HepG2 (cell line): ENCODE results near the gene ACP2. TPM values are rescaled to one million over a fixed set of nuclear protein-coding genes. Genes with fewer than 3 reads are reported as not detected.
A peak's percentile ranks its signal among the peaks of the same experiment; 100 is the strongest.

Experiments
- BHLHE40 ChIP-seq: IDR thresholded peaks from 2 replicates; pipeline ENCODE4 v1.6.1; 2011; ENCODE audit warnings: low read length, improper control_type of control experiment
- CAMTA2 ChIP-seq: sonication (generic); formaldehyde crosslinking; IDR thresholded peaks from 2 replicates; pipeline ENCODE4 v1.4.0; 2020; ENCODE audit warnings: mild to moderate bottlenecking, missing genetic modification reagents, borderline replicate concordance
- CENPBD1 ChIP-seq: sonication (generic); formaldehyde crosslinking; IDR thresholded peaks from 2 replicates; pipeline ENCODE4 v1.8.0; 2022; ENCODE audit warnings: missing genetic modification reagents, low read depth, mild to moderate bottlenecking, borderline replicate concordance
- EHMT2 ChIP-seq: fragments of 200-600 bp; sonication (generic); IDR thresholded peaks from 2 replicates; pipeline ENCODE4 v1.7.0; 2017; ENCODE audit warnings: antibody characterized with exemption, low read depth, low read length, borderline replicate concordance
- ELF1 ChIP-seq: sonication (generic); formaldehyde crosslinking; IDR thresholded peaks from 2 replicates; pipeline ENCODE4 v1.4.0; 2020; ENCODE audit warnings: missing genetic modification reagents
- FOSL1 ChIP-seq: sonication (generic); formaldehyde crosslinking; IDR thresholded peaks from 2 replicates; pipeline ENCODE4 v1.9.0; 2021; ENCODE audit warnings: missing genetic modification reagents, borderline replicate concordance
- JUN ChIP-seq: sonication (generic); formaldehyde crosslinking; IDR thresholded peaks from 2 replicates; pipeline ENCODE4 v1.4.0; 2020; ENCODE audit warnings: mild to moderate bottlenecking, missing genetic modification reagents
- KAT2B ChIP-seq: fragments of 150-350 bp; IDR thresholded peaks from 2 replicates; pipeline ENCODE4 v1.6.1; 2014; ENCODE audit warnings: low read depth, low read length, borderline replicate concordance
- KLF12 ChIP-seq: sonication (generic); formaldehyde crosslinking; IDR thresholded peaks from 2 replicates; pipeline ENCODE4 v1.4.0; 2020; ENCODE audit warnings: missing genetic modification reagents, borderline replicate concordance
- NCOR1 ChIP-seq: fragments of 200-600 bp; sonication (generic); IDR thresholded peaks from 2 replicates; pipeline ENCODE4 v1.7.0; 2017; ENCODE audit warnings: antibody characterized with exemption, low read length, borderline replicate concordance
- NR0B2 ChIP-seq: sonication (generic); formaldehyde crosslinking; IDR thresholded peaks from 2 replicates; pipeline ENCODE4 v1.4.0; 2020; ENCODE audit warnings: mild to moderate bottlenecking, missing genetic modification reagents
- SIX1 ChIP-seq: sonication (generic); formaldehyde crosslinking; IDR thresholded peaks from 2 replicates; pipeline ENCODE4 v1.4.0; 2020; ENCODE audit warnings: missing genetic modification reagents, borderline replicate concordance
- THAP7 ChIP-seq: sonication (generic); formaldehyde crosslinking; IDR thresholded peaks from 2 replicates; pipeline ENCODE4 v1.8.1; 2023; ENCODE audit warnings: mild to moderate bottlenecking, missing genetic modification reagents
- ZBTB2 ChIP-seq: sonication (generic); formaldehyde crosslinking; IDR thresholded peaks from 2 replicates; pipeline ENCODE4 v1.8.0; 2022; ENCODE audit warnings: low read depth, missing genetic modification reagents
- ZBTB39 ChIP-seq: sonication (generic); formaldehyde crosslinking; IDR thresholded peaks from 2 replicates; pipeline ENCODE4 v1.5.0; 2020; ENCODE audit warnings: missing genetic modification reagents
- ZFP62 ChIP-seq: sonication (generic); formaldehyde crosslinking; IDR thresholded peaks from 2 replicates; pipeline ENCODE4 v1.4.0; 2020; ENCODE audit warnings: missing genetic modification reagents
- ZNF12 ChIP-seq: sonication (generic); formaldehyde crosslinking; IDR thresholded peaks from 2 replicates; pipeline ENCODE4 v1.5.0; 2020; ENCODE audit warnings: missing genetic modification reagents
- ZNF713 ChIP-seq: sonication (generic); formaldehyde crosslinking; IDR thresholded peaks from 2 replicates; pipeline ENCODE4 v1.4.0; 2020; ENCODE audit warnings: mild to moderate bottlenecking, missing genetic modification reagents
- ZNF724P ChIP-seq: sonication (generic); formaldehyde crosslinking; IDR thresholded peaks from 2 replicates; pipeline ENCODE4 v1.8.0; 2022; ENCODE audit warnings: missing genetic modification reagents, borderline replicate concordance
- polyA plus RNA-seq, 8 experiments: library from polyadenylated mRNA; depleted of rRNA in 3 of 8; stranded (reverse) in 7 of 8; unstranded in 1 of 8; fragments of >200 nt; fragmentation: Illumina TruSeq in 4 of 8; extraction: Trizol in 4 of 8; gene quantifications; 2 replicates each; pipeline versions ENCODE4 v1.2.1 to v1.2.3, GENCODE V29; 2011 to 2016; ENCODE audit warnings: low read depth in 4 of 8, missing spikeins in 1 of 8, mixed read lengths in 1 of 8; ENCODE audit not compliant: insufficient read depth in 1 of 8
- total RNA-seq, 5 experiments: library from RNA; depleted of rRNA; stranded (reverse); fragments of >200 nt; fragmentation: Illumina TruSeq; extraction: Trizol; gene quantifications; 2 replicates each; pipeline ENCODE4 v1.2.3, GENCODE V29; 2016; ENCODE audit warnings: low read depth in 1 of 5

Gene ACP2
- total and polyA plus RNA-seq, 2 of the 13 experiments (the other 11 are each of a cell fraction or from before 2014, with no cell fraction given) = 17.7 to 20.2 TPM

GRCh38 chr11:47269002-47269828, 20.6 kb upstream of the ACP2 start (continued):
- TF ChIP-seq ZBTB39 (CRISPR knock-in tag) (no peak), CENPBD1 (CRISPR knock-in tag) (no peak), ZBTB2 (CRISPR knock-in tag) (no peak), KLF12 (CRISPR knock-in tag) (peak; percentile 31; the same call in 1 of the 2 replicates), THAP7 (no peak), FOSL1 (CRISPR knock-in tag) (no peak), ZNF12 (CRISPR knock-in tag) (no peak), BHLHE40 (peak; percentile 83), ZNF713 (CRISPR knock-in tag) (no peak), KAT2B (no peak), SIX1 (CRISPR knock-in tag) (peak; percentile 65), CAMTA2 (CRISPR knock-in tag) (no peak), ELF1 (CRISPR knock-in tag) (peak; percentile 84), JUN (CRISPR knock-in tag) (no peak), NR0B2 (no peak), ZNF724P (CRISPR knock-in tag) (no peak; the same call in 1 of the 2 replicates), EHMT2 (no peak), NCOR1 (no peak), ZFP62 (CRISPR knock-in tag) (no peak)
